D721Med (cell line): ENCODE measurements around the gene FAM53C.

ENCODE experiments used
- DNase-seq: peaks from one replicate; pipeline ENCODE4 v3.0.0; 2011; ENCODE audit warnings: low spot score; ENCODE audit not compliant: insufficient read length
- FAIRE-seq: peaks from 2 replicates; lab custom pipeline; 2011; peaks lifted over from hg19 to GRCh38; lab: Jason Lieb, UNC
- TF ChIP-seq, protein P1 (sequence below): IDR thresholded peaks from 2 replicates; pipeline ENCODE4 v1.5.1; 2012; ENCODE audit warnings: mild to moderate bottlenecking, control low read depth; ENCODE audit not compliant: insufficient read depth; ENCODE audit errors: missing control alignments

FAM53C gene

DNA sequence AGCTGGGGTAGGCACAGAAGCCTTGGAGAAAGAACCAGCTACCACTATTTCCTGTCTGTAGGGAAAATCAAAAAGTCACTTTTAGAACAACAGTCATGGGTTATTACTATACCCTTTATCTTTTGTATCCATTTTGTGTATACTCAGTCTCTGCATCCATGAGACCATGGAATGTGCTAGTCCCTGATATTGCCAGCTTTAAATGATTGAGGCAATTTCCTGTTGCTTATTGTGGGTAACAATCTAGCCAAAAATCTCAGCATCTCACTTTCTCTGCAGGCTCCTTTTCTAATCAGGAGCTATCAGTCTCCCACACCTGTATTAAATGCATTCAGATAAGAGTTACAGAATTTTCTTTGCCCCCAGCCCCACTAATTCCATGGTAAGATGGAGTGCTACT lies 13.5 kb downstream of the FAM53C start:
- no peak for FAIRE-seq
- no peak for DNase-seq
- TF ChIP-seq, protein P1, sequence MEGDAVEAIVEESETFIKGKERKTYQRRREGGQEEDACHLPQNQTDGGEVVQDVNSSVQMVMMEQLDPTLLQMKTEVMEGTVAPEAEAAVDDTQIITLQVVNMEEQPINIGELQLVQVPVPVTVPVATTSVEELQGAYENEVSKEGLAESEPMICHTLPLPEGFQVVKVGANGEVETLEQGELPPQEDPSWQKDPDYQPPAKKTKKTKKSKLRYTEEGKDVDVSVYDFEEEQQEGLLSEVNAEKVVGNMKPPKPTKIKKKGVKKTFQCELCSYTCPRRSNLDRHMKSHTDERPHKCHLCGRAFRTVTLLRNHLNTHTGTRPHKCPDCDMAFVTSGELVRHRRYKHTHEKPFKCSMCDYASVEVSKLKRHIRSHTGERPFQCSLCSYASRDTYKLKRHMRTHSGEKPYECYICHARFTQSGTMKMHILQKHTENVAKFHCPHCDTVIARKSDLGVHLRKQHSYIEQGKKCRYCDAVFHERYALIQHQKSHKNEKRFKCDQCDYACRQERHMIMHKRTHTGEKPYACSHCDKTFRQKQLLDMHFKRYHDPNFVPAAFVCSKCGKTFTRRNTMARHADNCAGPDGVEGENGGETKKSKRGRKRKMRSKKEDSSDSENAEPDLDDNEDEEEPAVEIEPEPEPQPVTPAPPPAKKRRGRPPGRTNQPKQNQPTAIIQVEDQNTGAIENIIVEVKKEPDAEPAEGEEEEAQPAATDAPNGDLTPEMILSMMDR, result no peak

DNA sequence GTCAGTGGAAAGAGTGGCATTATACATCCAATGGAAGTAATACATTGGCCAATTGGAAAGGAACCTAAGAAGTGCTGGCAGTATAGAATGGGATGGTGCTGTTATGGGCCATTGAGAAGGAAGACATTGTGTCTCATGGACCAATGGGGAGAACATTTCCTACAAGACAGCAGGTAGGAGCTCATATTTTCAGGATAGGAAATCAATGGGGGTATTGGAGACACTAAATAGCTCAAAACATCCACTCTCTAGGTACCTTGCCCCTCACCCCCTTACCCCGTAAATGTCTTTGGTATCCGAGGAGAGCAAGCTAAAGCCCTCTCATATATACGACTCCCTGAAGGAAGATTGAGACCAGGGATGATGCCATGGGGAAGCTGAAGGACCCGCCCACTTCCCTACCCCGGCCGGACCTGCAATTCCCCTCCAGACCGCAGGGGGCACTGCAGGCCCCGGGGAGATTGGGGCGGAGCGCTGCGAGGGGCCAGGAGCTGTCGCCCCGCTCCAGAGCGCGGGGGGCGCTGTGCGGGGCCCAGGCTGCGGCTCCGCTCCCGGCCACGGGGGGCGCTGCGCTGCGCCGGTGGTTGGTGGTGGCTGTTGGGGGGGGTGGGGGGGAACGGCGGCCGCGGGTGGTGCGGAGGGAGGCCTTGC lies 14.1 kb downstream of the FAM53C start, which contains the start of gene KDM3B:
Gene KDM3B, plus strand, starts transcription at position 615 of the 651 bp plus-strand sequence. CDS start 111 bp downstream, outside the sequence.
- TF ChIP-seq, protein P1, result peak; percentile 93
- DNase-seq, result peak; percentile 72
- no peak for FAIRE-seq

DNA sequence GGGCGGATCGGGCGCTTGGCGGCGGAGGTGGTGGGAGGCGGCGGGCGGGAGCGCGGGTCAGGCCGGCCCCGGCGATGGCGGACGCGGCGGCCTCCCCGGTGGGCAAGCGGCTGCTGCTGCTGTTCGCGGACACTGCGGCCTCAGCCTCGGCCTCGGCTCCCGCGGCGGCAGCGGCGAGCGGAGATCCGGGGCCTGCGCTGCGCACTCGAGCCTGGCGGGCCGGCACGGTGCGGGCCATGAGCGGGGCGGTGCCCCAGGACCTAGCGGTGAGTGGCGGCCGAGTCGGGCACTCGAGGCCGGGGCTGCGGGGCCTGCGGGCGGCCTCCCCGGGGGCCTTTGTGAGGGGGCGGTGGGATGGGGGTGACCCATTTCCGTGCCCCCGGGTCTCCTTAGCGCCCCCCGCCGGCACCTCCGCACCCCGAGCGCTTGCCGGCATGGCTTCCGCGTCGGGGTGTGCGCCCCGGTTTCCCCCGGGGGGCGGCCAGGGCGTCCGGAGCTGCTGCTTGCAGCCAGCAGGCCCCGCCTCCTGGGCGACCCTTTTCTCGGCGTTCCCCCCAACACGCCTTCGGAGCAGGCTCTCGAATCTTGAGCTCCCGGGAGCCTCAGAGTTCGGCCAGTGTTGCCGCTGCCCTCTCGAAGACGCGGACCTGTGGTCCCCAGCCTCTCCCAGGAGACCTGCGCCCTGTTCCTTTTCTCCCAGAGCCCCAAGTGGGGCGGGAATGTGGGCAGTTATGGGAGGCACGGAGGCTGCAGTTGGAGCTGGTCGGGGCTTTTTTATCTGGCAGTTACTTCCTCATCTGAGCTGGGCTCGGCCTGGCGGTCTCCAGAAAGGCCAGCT lies 14.9 kb downstream of the FAM53C start:
- FAIRE-seq (no peak), DNase-seq (no peak)
- TF ChIP-seq, protein P1, result peak; percentile 29

DNA sequence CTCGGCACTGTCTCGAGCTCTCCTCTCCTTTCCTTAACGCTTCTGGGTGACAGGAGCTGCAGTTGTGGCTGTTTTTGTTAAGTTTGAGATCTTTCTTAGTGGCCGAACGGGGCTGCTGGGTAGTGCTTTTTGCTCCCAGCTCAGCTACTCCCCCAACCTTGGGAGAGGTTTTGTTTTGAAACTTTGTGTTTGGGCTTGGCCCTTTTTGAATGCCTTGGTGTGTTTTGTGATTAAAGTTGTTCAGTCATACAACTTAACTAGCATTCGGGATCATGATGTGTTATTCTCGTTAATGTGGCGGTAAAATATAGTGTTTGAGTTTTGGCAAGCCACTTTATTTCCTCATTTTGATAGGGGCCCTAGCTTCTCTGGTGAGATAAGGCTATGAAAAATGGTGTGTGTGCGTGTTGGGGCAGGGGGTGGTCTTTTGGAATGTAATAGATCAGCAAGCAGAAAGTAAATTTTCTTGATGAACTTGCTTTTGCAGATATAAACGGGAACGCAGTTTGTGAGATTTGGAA lies 15.6 kb downstream of the FAM53C start:
- TF ChIP-seq, protein P1, result no peak
- no peak for FAIRE-seq
- no peak for DNase-seq

DNA sequence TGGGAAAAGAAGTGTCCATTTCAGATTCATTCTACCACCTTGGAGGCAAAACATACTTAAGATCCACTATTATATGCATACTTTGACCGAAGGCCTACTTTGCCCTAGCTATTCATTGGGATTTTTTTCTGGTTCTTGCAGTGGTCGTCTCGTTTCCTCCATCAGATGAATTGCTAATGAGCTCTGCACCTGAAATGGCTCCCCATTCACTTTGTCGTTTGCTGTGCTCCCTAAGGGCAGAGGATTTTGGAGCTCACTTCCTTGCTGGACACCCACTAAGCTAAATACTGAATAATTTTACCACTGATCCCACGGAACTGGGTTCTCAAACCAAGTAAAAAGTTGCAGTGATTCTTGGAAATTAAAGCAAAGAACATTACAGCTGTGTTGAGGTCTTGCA lies 16.3 kb downstream of the FAM53C start:
- no peak for FAIRE-seq
- no peak for DNase-seq
- TF ChIP-seq, protein P1, result no peak

DNA sequence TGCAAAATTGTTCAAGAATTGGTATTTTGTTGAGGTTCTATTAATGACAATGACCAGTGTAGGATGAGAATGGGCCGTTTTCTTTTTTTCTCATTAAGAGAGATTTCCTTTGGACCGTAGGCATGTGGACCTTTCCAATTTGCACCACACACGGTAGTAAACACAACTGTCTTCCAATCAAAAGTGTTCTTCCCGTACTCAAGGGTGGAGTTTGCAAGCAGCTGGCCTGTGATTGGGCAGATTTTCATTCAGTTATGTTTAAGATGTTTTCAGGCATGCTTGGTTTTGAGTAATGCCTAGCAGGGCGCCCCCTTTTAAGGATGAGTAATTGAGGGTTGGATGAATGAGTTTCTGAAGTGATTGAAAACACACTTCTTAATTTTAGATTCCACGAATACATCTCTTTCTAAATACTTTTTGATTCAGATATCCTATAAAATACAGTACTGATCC lies 16.9 kb downstream of the FAM53C start:
- TF ChIP-seq, protein P1, result no peak
- peak; percentile 85 for FAIRE-seq
- no peak for DNase-seq

DNA sequence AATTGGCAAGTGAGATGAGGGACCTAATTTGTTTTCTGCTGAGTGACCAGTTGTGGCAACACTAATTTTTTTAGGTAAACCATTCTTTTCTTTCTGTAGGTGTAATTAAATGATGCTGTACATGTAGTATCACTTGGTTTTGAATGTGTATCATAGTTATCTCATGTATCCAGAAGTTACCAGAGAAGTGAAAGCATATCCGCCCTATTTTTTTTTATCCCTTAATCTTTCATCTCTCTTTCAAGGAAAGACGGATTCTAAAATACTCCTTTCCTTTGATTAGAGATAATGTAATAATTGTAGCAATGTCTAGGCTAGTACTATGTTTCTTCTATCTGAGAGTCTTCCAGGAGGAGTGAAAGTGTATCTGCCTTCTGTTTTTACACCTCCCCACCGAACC lies 21.6 kb downstream of the FAM53C start:
- TF ChIP-seq, protein P1, result no peak
- FAIRE-seq, result no peak
- no peak for DNase-seq
